ENCODE data around the gene AKAP13.
A peak's percentile ranks its signal among the peaks of the same experiment; 100 is the strongest.

The AKAP13 gene

GRCh38 chr15:85741021-85741421 is 360.6 kb downstream of the AKAP13 start:
- no peak for DNase-seq (ENCODE audit: low spot score)

- DNase-seq (ENCODE audit: low spot score) = no peak
These were observed 361.3 kb downstream of the AKAP13 start for GRCh38 chr15:85741662-85742061.

GRCh38 chr15:85742186-85742821 is 361.9 kb downstream of the AKAP13 start:
- no peak for DNase-seq (ENCODE audit: low spot score)

- DNase-seq (ENCODE audit: low spot score) = no peak
These were observed 363.1 kb downstream of the AKAP13 start for GRCh38 chr15:85743392-85744055.

- no peak for DNase-seq (ENCODE audit: low spot score)
These were observed 364.2 kb downstream of the AKAP13 start for GRCh38 chr15:85744579-85744978.

- DNase-seq (ENCODE audit: low spot score) = no peak
These were observed 364.6 kb downstream of the AKAP13 start for GRCh38 chr15:85745023-85745422.

GRCh38 chr15:85745525-85746150 is 365.2 kb downstream of the AKAP13 start:
- DNase-seq (ENCODE audit: low spot score) = no peak

- no peak for DNase-seq (ENCODE audit: low spot score)
These were observed 366.2 kb downstream of the AKAP13 start for GRCh38 chr15:85746641-85747040.

- no peak for DNase-seq (ENCODE audit: low spot score)
These were observed 367.8 kb downstream of the AKAP13 start for GRCh38 chr15:85748176-85748575.

- no peak for DNase-seq (ENCODE audit: low spot score)
These were observed 368.3 kb downstream of the AKAP13 start for GRCh38 chr15:85748729-85749128.

- DNase-seq (ENCODE audit: low spot score) = no peak
These were observed 369.1 kb downstream of the AKAP13 start for GRCh38 chr15:85749261-85750151.

- DNase-seq (ENCODE audit: low spot score) = peak; percentile 48
These were observed 370.2 kb downstream of the AKAP13 start for GRCh38 chr15:85750319-85751290.

GRCh38 chr15:85751291-85752123 is 371.1 kb downstream of the AKAP13 start:
- DNase-seq (ENCODE audit: low spot score) = no peak

- no peak for DNase-seq (ENCODE audit: low spot score)
These were observed 371.7 kb downstream of the AKAP13 start for GRCh38 chr15:85752124-85752475.

GRCh38 chr15:85752491-85752961 is 372.1 kb downstream of the AKAP13 start:
- DNase-seq (ENCODE audit: low spot score) = no peak

GRCh38 chr15:85753261-85753660 is 372.9 kb downstream of the AKAP13 start:
- no peak for DNase-seq (ENCODE audit: low spot score)

- no peak for DNase-seq (ENCODE audit: low spot score)
These were observed 373.5 kb downstream of the AKAP13 start for GRCh38 chr15:85753791-85754452.

GRCh38 chr15:85754989-85755388 is 374.6 kb downstream of the AKAP13 start:
- DNase-seq (ENCODE audit: low spot score) = no peak

- no peak for DNase-seq (ENCODE audit: low spot score)
These were observed 375.1 kb downstream of the AKAP13 start for GRCh38 chr15:85755471-85755870.

GRCh38 chr15:85755942-85756341 is 375.5 kb downstream of the AKAP13 start:
- DNase-seq (ENCODE audit: low spot score) = no peak

Measured in hepatic stellate cell (primary cell).